Osteocyte (in vitro differentiated cells): ENCODE data around the gene FRMD3. TPM values are rescaled to one million over a fixed set of nuclear protein-coding genes. Genes with fewer than 3 reads are reported as not detected.

Experiments
- DNase-seq: peaks from one replicate; pipeline ENCODE4 v3.0.0; 2021; ENCODE audit warnings: mixed read lengths; ENCODE audit not compliant: unreplicated experiment; ENCODE audit errors: extremely low spot score
- H3K27ac Mint-ChIP-seq: one replicate; pipeline ENCODE4 v1.8.0; 2021; ENCODE audit warnings: mild to moderate bottlenecking, mixed read lengths; ENCODE audit not compliant: unreplicated experiment
- H3K27me3 Mint-ChIP-seq: one replicate; pipeline ENCODE4 v1.8.0; 2021; ENCODE audit warnings: mixed read lengths; ENCODE audit not compliant: unreplicated experiment
- H3K36me3 Mint-ChIP-seq: one replicate; pipeline ENCODE4 v1.8.0; 2021; ENCODE audit warnings: mixed read lengths; ENCODE audit not compliant: unreplicated experiment
- H3K4me1 Mint-ChIP-seq: one replicate; pipeline ENCODE4 v1.8.0; 2021; ENCODE audit warnings: mixed read lengths; ENCODE audit not compliant: unreplicated experiment
- H3K4me3 Mint-ChIP-seq: one replicate; pipeline ENCODE4 v1.8.0; 2021; ENCODE audit warnings: mild to moderate bottlenecking, moderate library complexity, mixed read lengths; ENCODE audit not compliant: unreplicated experiment
- H3K9me3 Mint-ChIP-seq: one replicate; pipeline ENCODE4 v1.8.0; 2021; ENCODE audit warnings: mixed read lengths; ENCODE audit not compliant: unreplicated experiment
- CTCF ChIP-seq: fragments of 200-600 bp; sonication (generic); IDR thresholded peaks from 2 replicates; pipeline ENCODE4 v1.5.0; 2021; ENCODE audit warnings: antibody characterized with exemption, mild to moderate bottlenecking, moderate library complexity
- total RNA-seq: library from RNA; stranded (reverse); gene quantifications from 2 replicates; pipeline ENCODE4 v1.2.1, GENCODE V29; 2021

The FRMD3 gene
- total RNA-seq, 1 donor from 2014 or later, result 0.35 TPM

- Mint-ChIP-seq H3K4me3 (no peak overlapping the region), H3K4me1 (no peaks in the 10 kb centered on the region), H3K9me3 (no peaks in the 10 kb centered on the region), H3K27ac (no peak overlapping the region), H3K36me3 (no peaks in the 10 kb centered on the region), H3K27me3 (no peaks in the 10 kb centered on the region)
- TF ChIP-seq CTCF, result no peak
- no peak for DNase-seq
Measured at GRCh38 chr9:83296123-83296522, 242.1 kb downstream of the FRMD3 start.

GRCh38 chr9:83294816-83295215 lies 243.4 kb downstream of the FRMD3 start:
- Mint-ChIP-seq H3K27ac (no peak overlapping the region), H3K27me3 (no peaks in the 10 kb centered on the region), H3K36me3 (no peaks in the 10 kb centered on the region), H3K4me3 (no peak overlapping the region), H3K4me1 (no peaks in the 10 kb centered on the region), H3K9me3 (no peaks in the 10 kb centered on the region)
- no peak for TF ChIP-seq CTCF
- DNase-seq, result no peak

GRCh38 chr9:83291196-83291595 lies 247.0 kb downstream of the FRMD3 start:
- H3K9me3 Mint-ChIP-seq, result no peaks in the 10 kb centered on the region
- no peaks in the 10 kb centered on the region for H3K27me3 Mint-ChIP-seq
- no peak for TF ChIP-seq CTCF
- no peak overlapping the region for H3K27ac Mint-ChIP-seq
- no peak for DNase-seq
- no peaks in the 10 kb centered on the region for H3K36me3 Mint-ChIP-seq
- no peaks in the 10 kb centered on the region for H3K4me1 Mint-ChIP-seq
- H3K4me3 Mint-ChIP-seq, result no peak overlapping the region

- Mint-ChIP-seq H3K27me3 (no peaks in the 10 kb centered on the region), H3K4me1 (no peaks in the 10 kb centered on the region), H3K36me3 (no peaks in the 10 kb centered on the region), H3K4me3 (no peak overlapping the region), H3K27ac (no peak overlapping the region), H3K9me3 (no peaks in the 10 kb centered on the region)
- DNase-seq, result no peak
- TF ChIP-seq CTCF, result no peak
Measured at GRCh38 chr9:83290692-83291091, 247.5 kb downstream of the FRMD3 start.

GRCh38 chr9:83287021-83287420 lies 251.2 kb downstream of the FRMD3 start:
- no peak for TF ChIP-seq CTCF
- Mint-ChIP-seq H3K36me3 (no peaks in the 10 kb centered on the region), H3K4me3 (no peak overlapping the region), H3K27ac (no peak overlapping the region), H3K4me1 (no peaks in the 10 kb centered on the region), H3K9me3 (no peaks in the 10 kb centered on the region), H3K27me3 (no peaks in the 10 kb centered on the region)
- no peak for DNase-seq
